Parathyroid adenoma (tissue), 2 donors: ENCODE results near the gene SETD3.

Experiments
- H2AFZ ChIP-seq: fragments of 300-600 bp; sonication (generic); one replicate; pipeline ENCODE4 v1.7.0; 2017; ENCODE audit warnings: antibody characterized with exemption, mild to moderate bottlenecking
- H3K27ac ChIP-seq: fragments of 300-600 bp; sonication (generic); one replicate; pipeline ENCODE4 v1.7.0; 2017
- H3K27me3 ChIP-seq: fragments of 300-600 bp; sonication (generic); one replicate; pipeline ENCODE4 v1.7.0; 2017; ENCODE audit warnings: low read length; ENCODE audit not compliant: control insufficient read depth, insufficient read depth
- H3K36me3 ChIP-seq: fragments of 300-600 bp; sonication (generic); one replicate; pipeline ENCODE4 v1.7.0; 2017; ENCODE audit warnings: low read length; ENCODE audit not compliant: control insufficient read depth, insufficient read depth
- H3K4me1 ChIP-seq: fragments of 300-600 bp; sonication (generic); one replicate; pipeline ENCODE4 v1.7.0; 2017; ENCODE audit warnings: control low read depth
- H3K4me2 ChIP-seq: fragments of 300-600 bp; sonication (generic); one replicate; pipeline ENCODE4 v1.7.0; 2017; ENCODE audit warnings: low read length
- H3K4me3 ChIP-seq: fragments of 300-600 bp; sonication (generic); one replicate; pipeline ENCODE4 v1.7.0; 2017; ENCODE audit warnings: low read depth, low read length
- H3K79me2 ChIP-seq: fragments of 300-600 bp; sonication (generic); one replicate; pipeline ENCODE4 v1.7.0; 2017; ENCODE audit warnings: control low read depth
- H3K9ac ChIP-seq: fragments of 300-600 bp; sonication (generic); one replicate; pipeline ENCODE4 v1.7.0; 2017; ENCODE audit warnings: mild to moderate bottlenecking
- H3K9me3 ChIP-seq: fragments of 300-600 bp; sonication (generic); one replicate; pipeline ENCODE4 v1.7.0; 2017; ENCODE audit warnings: low read length; ENCODE audit not compliant: control insufficient read depth
- CTCF ChIP-seq: fragments of 300-600 bp; sonication (generic); IDR thresholded peaks from one replicate; pipeline ENCODE4 v1.7.0; 2017; ENCODE audit warnings: antibody characterized with exemption, mild to moderate bottlenecking
- donor health status: primary hyperparathyroidism.

SETD3 gene

GRCh38 chr14:99479906-99480869 is at the start of gene SETD3:
TSS of gene SETD3 (minus strand) at chr14:99480859. CDS start at chr14:99465805, 15,054 bp downstream.
- Histone ChIP-seq H3K4me3 (peak within 1 kb of the TSS; percentile 96), H3K36me3 (no peaks in the 10 kb centered on the region), H3K4me2 (peak within 1 kb of the TSS; percentile 90), H3K27ac (peak within 1 kb of the TSS; percentile 86), H3K4me1 (peaks cover 6% of the 10 kb centered on the region), H3K27me3 (no peaks in the 10 kb centered on the region), H2AFZ (peak within 1 kb of the TSS; percentile 96), H3K9me3 (no peaks in the 10 kb centered on the region), H3K79me2 (peaks cover 56% of the 10 kb centered on the region), H3K9ac (peak within 1 kb of the TSS; percentile 75)
- no peak for TF ChIP-seq CTCF

- Histone ChIP-seq H3K79me2 (peaks cover 18% of the 10 kb centered on the region), H3K9ac (no peak overlapping the region), H3K27me3 (no peaks in the 10 kb centered on the region), H3K27ac (no peak overlapping the region), H3K36me3 (no peaks in the 10 kb centered on the region), H3K4me3 (no peak overlapping the region), H3K9me3 (no peaks in the 10 kb centered on the region), H3K4me1 (no peaks in the 10 kb centered on the region), H3K4me2 (no peak overlapping the region), H2AFZ (no peak overlapping the region)
- TF ChIP-seq CTCF: no peak
Observed at GRCh38 chr14:99529899-99530298, 49.2 kb upstream of the SETD3 start.

GRCh38 chr14:99527427-99528076 is 46.9 kb upstream of the SETD3 start:
- H3K36me3 ChIP-seq: no peaks in the 10 kb centered on the region
- no peak overlapping the region for H3K4me2 ChIP-seq
- no peak overlapping the region for H3K9ac ChIP-seq
- no peaks in the 10 kb centered on the region for H3K4me1 ChIP-seq
- no peak overlapping the region for H3K27ac ChIP-seq
- H3K27me3 ChIP-seq: no peaks in the 10 kb centered on the region
- no peaks in the 10 kb centered on the region for H3K9me3 ChIP-seq
- no peak overlapping the region for H2AFZ ChIP-seq
- peaks cover 15% of the 10 kb centered on the region for H3K79me2 ChIP-seq
- no peak for TF ChIP-seq CTCF
- no peak overlapping the region for H3K4me3 ChIP-seq

GRCh38 chr14:99527026-99527425 is 46.4 kb upstream of the SETD3 start:
- TF ChIP-seq CTCF: no peak
- Histone ChIP-seq H3K4me2 (no peak overlapping the region), H2AFZ (no peak overlapping the region), H3K79me2 (peaks cover 11% of the 10 kb centered on the region), H3K4me1 (no peaks in the 10 kb centered on the region), H3K9ac (no peak overlapping the region), H3K36me3 (no peaks in the 10 kb centered on the region), H3K9me3 (no peaks in the 10 kb centered on the region), H3K27ac (no peak overlapping the region), H3K27me3 (no peaks in the 10 kb centered on the region), H3K4me3 (no peak overlapping the region)
